Measurements from ENCODE around the gene PFN1.

Gene PFN1

DNA sequence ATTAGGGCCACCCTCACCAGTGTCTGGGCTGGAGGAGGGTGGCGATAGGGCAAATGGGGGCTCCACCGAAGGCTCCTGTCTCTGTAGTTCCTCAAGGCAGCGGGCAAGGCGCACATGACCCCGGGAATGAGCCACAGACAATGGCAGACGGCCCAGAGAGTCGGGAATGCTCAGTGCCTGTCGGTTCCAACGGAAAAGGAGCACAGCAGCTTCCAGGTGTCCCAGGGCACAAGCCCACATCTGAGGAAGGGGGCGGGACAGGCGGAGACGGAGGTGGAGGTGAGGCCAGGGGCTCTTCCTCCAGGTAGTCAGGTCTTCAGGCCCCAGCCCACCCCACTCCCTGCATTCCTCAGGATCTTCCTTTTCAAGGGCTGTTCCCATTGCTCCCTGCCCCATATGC lies 24.4 kb upstream of the PFN1 start:
- no peak for DNase-seq (ENCODE audit: low read depth)
- TF ChIP-seq, protein P1, sequence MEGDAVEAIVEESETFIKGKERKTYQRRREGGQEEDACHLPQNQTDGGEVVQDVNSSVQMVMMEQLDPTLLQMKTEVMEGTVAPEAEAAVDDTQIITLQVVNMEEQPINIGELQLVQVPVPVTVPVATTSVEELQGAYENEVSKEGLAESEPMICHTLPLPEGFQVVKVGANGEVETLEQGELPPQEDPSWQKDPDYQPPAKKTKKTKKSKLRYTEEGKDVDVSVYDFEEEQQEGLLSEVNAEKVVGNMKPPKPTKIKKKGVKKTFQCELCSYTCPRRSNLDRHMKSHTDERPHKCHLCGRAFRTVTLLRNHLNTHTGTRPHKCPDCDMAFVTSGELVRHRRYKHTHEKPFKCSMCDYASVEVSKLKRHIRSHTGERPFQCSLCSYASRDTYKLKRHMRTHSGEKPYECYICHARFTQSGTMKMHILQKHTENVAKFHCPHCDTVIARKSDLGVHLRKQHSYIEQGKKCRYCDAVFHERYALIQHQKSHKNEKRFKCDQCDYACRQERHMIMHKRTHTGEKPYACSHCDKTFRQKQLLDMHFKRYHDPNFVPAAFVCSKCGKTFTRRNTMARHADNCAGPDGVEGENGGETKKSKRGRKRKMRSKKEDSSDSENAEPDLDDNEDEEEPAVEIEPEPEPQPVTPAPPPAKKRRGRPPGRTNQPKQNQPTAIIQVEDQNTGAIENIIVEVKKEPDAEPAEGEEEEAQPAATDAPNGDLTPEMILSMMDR (IDR thresholded peaks at IDR 0.05; ENCODE audit: control insufficient read depth, extremely low read depth, insufficient read depth) = no peak
- H3K4me3 ChIP-seq (ENCODE audit: low read depth, low read length) = no peak overlapping the region

DNA sequence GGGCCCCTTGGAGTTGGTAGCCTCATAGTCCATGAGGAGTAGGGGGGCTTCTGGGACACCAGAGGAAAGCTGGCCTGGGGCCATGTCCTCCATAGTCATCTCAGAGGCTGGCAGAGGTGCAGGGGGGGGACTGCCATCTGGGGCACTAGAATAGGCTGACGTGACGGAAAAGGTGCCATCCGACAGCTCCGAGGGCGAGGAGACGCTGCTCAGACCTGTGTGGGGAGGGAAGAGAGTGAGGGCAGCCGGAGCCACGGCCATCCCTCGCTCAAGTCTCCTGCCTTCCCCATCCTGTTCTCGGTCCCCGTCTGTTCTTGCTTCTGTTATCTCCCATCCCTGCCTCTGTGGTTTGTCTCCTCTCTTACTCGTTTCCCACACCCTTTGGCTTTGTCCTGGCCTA lies 24.0 kb upstream of the PFN1 start:
- no peak for DNase-seq (ENCODE audit: low read depth)
- TF ChIP-seq, protein P1 (IDR thresholded peaks at IDR 0.05; ENCODE audit: control insufficient read depth, extremely low read depth, insufficient read depth) = no peak
- H3K4me3 ChIP-seq (ENCODE audit: low read depth, low read length) = no peak overlapping the region

DNA sequence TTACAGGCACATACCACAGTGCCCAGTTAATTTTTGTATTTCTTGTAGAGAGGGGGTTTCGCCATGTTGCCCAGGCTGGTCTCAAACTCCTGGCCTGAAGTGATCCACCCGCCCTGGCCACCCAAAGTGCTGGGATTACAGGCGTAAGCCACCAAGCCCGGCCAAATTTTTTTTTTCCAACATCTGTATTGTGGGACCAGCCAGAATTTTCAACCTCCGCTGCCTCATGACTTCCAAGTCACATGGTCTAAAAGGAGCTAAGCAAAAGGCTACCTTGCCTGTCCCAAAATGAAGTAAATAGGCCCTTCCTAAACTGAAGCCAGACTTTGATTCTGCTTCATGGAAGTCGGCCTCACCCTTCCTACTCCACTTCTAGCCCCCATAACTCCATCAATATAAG lies 23.5 kb upstream of the PFN1 start:
- H3K4me3 ChIP-seq (ENCODE audit: low read depth, low read length) = no peak overlapping the region
- no peak for DNase-seq (ENCODE audit: low read depth)
- TF ChIP-seq, protein P1 (IDR thresholded peaks at IDR 0.05; ENCODE audit: control insufficient read depth, extremely low read depth, insufficient read depth) = no peak

DNA sequence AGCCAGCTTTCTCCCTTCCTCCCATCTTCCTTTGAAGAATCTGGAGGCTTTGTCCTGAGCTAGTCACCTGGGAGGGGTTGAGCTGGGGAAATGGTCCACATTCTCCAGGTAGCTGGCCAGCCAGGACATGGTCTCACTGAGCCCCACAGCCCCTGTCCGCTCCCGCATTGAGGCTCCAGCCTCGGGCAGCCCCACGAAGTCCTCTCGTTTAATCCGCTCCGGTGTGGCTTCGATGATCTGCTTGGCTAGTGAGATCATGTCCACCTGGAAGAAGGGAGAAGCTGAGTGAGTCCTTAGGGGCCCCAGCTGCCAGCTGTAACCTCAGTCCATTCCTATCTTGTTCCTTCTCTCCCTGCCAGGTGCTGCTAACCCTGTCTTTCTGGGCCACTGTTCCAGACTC lies 21.9 kb upstream of the PFN1 start:
- no peak for DNase-seq (ENCODE audit: low read depth)
- no peak overlapping the region for H3K4me3 ChIP-seq (ENCODE audit: low read depth, low read length)
- TF ChIP-seq, protein P1 (IDR thresholded peaks at IDR 0.05; ENCODE audit: control insufficient read depth, extremely low read depth, insufficient read depth) = no peak

DNA sequence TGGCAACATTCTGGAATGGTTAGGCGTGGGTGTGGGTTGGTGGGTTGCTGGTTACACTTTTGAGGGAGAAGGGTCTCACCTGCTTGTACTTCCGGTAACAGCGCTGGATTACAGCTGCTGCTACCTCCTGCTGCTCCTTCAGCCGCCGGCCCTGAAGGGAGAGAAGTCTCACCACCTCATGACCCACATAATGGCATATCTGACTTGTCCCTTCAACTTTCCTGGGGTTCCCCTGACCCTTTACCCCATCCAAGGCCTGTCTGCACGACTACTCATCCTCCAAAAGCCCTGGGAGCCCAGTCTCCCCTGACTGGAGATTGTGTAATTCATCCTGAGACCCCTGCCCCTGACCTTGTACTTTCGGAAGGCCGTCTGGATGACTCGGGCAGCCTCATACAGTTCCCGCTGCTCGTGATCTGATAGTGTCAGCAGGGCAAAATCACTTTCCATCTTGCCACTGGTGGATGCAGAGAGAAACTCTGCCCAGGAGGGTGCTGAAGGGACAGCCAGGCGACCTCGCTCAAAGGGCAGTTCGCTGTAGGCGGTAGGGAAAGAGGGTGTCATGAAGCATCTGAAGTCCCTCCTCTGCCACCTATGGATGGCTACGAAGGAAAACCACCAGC lies 21.3 kb upstream of the PFN1 start:
- no peak for DNase-seq (ENCODE audit: low read depth)
- TF ChIP-seq, protein P1 (IDR thresholded peaks at IDR 0.05; ENCODE audit: control insufficient read depth, extremely low read depth, insufficient read depth) = no peak
- no peak overlapping the region for H3K4me3 ChIP-seq (ENCODE audit: low read depth, low read length)

DNA sequence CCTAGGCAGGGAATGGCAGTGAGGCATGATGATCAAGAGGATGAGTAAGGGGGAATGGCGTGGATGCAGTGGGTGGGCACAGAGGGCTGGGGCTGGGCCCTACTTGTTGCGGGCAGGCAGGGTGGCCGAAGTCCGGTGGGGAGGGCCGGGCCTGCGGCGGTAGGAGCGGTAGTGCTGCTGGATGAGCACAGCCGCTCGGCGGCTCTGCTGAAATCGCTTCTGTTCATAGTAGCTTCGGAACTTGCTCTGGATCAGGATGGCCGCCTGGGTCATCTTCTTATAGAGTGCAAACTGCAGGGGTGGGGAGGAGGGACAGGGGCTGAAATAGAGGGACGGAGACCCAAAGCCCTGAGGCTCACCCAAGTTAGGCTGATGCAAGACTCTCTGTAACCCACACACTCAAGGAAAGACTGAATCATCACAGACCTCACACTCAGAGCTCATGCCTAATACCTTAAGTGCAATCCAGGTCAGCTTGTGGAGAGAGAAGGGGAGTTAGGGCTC lies 20.8 kb upstream of the PFN1 start:
- H3K4me3 ChIP-seq (ENCODE audit: low read depth, low read length) = no peak overlapping the region; the same call in 1 of the 2 replicates
- DNase-seq (ENCODE audit: low read depth) = no peak
- TF ChIP-seq, protein P1 (IDR thresholded peaks at IDR 0.05; ENCODE audit: control insufficient read depth, extremely low read depth, insufficient read depth) = no peak

DNA sequence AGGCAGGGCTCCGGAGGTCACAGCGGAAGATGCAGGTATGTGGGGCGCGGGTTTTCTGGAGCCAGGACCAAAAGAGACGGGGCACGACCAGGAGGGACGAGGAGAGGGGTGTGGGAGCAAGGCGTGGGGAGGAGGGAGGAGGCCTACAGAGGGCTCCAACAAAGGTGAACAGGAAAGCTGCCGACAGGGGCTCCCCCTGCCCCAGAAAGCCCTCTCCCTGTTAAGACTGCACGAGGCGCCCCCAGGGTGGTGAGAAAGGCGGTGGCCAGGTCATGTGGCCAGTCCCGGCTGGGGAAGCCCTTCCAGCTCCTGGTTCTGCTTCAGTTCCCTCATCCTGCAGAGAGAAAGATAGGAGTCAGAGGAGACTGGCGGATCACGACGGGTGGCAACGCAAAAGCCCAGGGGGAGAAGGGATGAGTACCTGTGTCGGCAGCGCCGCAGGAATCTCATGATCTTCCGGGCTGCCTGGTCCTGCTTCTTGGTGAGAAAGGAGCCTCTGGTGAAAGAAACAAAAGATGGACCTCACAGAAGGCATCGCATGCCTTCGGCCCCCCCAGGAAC lies 20.2 kb upstream of the PFN1 start:
- TF ChIP-seq, protein P1 (IDR thresholded peaks at IDR 0.05; ENCODE audit: control insufficient read depth, extremely low read depth, insufficient read depth) = no peak
- no peak for DNase-seq (ENCODE audit: low read depth)
- peak overlapping the region; percentile 80 for H3K4me3 ChIP-seq (ENCODE audit: low read depth, low read length)

All from LNCaP clone FGC (cell line).